ENCODE measurements around the gene RNF220. TPM values are rescaled to one million over a fixed set of nuclear protein-coding genes. Genes with fewer than 3 reads are reported as not detected.

The RNF220 gene
- total RNA-seq, 1 experiment from 2014 or later: 128 TPM

GRCh38 chr1:44568128-44568900, 163.3 kb downstream of the RNF220 start:
- Mint-ChIP-seq H3K9me3 (no peaks in the 10 kb centered on the region), H3K4me1 (peaks cover 16% of the 10 kb centered on the region), H3K36me3 (no peaks in the 10 kb centered on the region), H3K27ac (no peak overlapping the region), H3K4me3 (no peak overlapping the region), H3K27me3 (ENCODE audit: low read depth) (peaks cover 15% of the 10 kb centered on the region)
- ChIA-PET POLR2A (interaction anchor here (0.6 to 1.2 kb wide), 2 partner anchors 68 to 83 kb away, joined by 3 to 5 read pairs; no protein-coding TSS in a partner anchor), CTCF (interaction anchor here (0.6 to 3.2 kb wide), 6 partner anchors 13 to 190 kb away, joined by 3 to 15 read pairs (median 5); no protein-coding TSS in a partner anchor)
- DNase-seq (ENCODE audit: low spot score): no peak
- no peak for ATAC-seq
- TF ChIP-seq ZNF671 (CRISPR knock-in tag; IDR thresholded peaks at IDR 0.05): no peak
- TF ChIP-seq ZMAT4 (CRISPR knock-in tag; IDR thresholded peaks at IDR 0.05): no peak
- no peak for TF ChIP-seq ELF4 (CRISPR knock-in tag; IDR thresholded peaks at IDR 0.05; ENCODE audit: low read depth)
- TF ChIP-seq USF2 (CRISPR knock-in tag; IDR thresholded peaks at IDR 0.05): no peak
- no peak for TF ChIP-seq ATF2 (CRISPR knock-in tag; IDR thresholded peaks at IDR 0.05; ENCODE audit: borderline replicate concordance, low read depth)
- TF ChIP-seq SOX15 (CRISPR knock-in tag; IDR thresholded peaks at IDR 0.05): no peak
- no peak for TF ChIP-seq ZNF512 (CRISPR knock-in tag; IDR thresholded peaks at IDR 0.05; ENCODE audit: borderline replicate concordance)
- no peak for TF ChIP-seq SMAD4 (CRISPR knock-in tag; IDR thresholded peaks at IDR 0.05)
- no peak for TF ChIP-seq PRRX2 (CRISPR knock-in tag; IDR thresholded peaks at IDR 0.05)

- no peak overlapping the region for H3K4me3 Mint-ChIP-seq
- DNase-seq (ENCODE audit: low spot score): no peak
- ATAC-seq: no peak
- no peak for TF ChIP-seq USF2 (CRISPR knock-in tag; IDR thresholded peaks at IDR 0.05)
- TF ChIP-seq ZBTB21 (CRISPR knock-in tag; IDR thresholded peaks at IDR 0.05; ENCODE audit: borderline replicate concordance): no peak
- TF ChIP-seq E2F1 (CRISPR knock-in tag; IDR thresholded peaks at IDR 0.05): no peak
- no peak for TF ChIP-seq ATF1 (CRISPR knock-in tag; IDR thresholded peaks at IDR 0.05)
- no peak for TF ChIP-seq ZNF671 (CRISPR knock-in tag; IDR thresholded peaks at IDR 0.05)
- no peak for TF ChIP-seq CTCF (IDR thresholded peaks at IDR 0.05)
- TF ChIP-seq ATF2 (CRISPR knock-in tag; IDR thresholded peaks at IDR 0.05; ENCODE audit: borderline replicate concordance, low read depth): no peak
- TF ChIP-seq RORB (CRISPR knock-in tag; IDR thresholded peaks at IDR 0.05): no peak
- no peak for TF ChIP-seq OVOL2 (CRISPR knock-in tag; IDR thresholded peaks at IDR 0.05; ENCODE audit: borderline replicate concordance)
- no peak for TF ChIP-seq ZNF416 (CRISPR knock-in tag; IDR thresholded peaks at IDR 0.05)
- no peak for TF ChIP-seq ETV6 (CRISPR knock-in tag; IDR thresholded peaks at IDR 0.05)
- ChIA-PET POLR2A (no interaction called here), CTCF (interaction anchor here (1.1 to 2.6 kb wide), 5 partner anchors 14 to 69 kb away, joined by 3 to 11 read pairs (median 4); no protein-coding TSS in a partner anchor)
- H3K27ac Mint-ChIP-seq: no peak overlapping the region
- H3K27me3 Mint-ChIP-seq (ENCODE audit: low read depth): peaks cover 8% of the 10 kb centered on the region
- H3K9me3 Mint-ChIP-seq: no peaks in the 10 kb centered on the region
- H3K4me1 Mint-ChIP-seq: peaks cover 16% of the 10 kb centered on the region
- H3K36me3 Mint-ChIP-seq: no peaks in the 10 kb centered on the region
Measured at GRCh38 chr1:44569491-44569890, 164.4 kb downstream of the RNF220 start.

All from WTC11 (cell line).